Left renal pelvis (tissue), 4 donors: Measurements from ENCODE around the gene PTPRN. TPM values are rescaled to one million over a fixed set of nuclear protein-coding genes. Genes with fewer than 3 reads are reported as not detected.
"Not testable (repeated sequence)": the region's sequence is repeated elsewhere in the genome, so short reads cannot be mapped to it uniquely, and the experiment has no call there.

Experiments
- DNase-seq, 4 donors: peaks; one replicate each; pipeline ENCODE4 v3.0.0-alpha.2; 2013; ENCODE audit warnings: low read depth in 4 of 4, low spot score in 3 of 4
- polyA plus RNA-seq, 4 donors: library from polyadenylated mRNA; unstranded; fragments of 120-200 nt; gene quantifications; one replicate each; pipeline ENCODE4 v1.2.1, GENCODE V29; 2013; ENCODE audit not compliant: insufficient read length in 4 of 4

Gene PTPRN
- polyA plus RNA-seq, 4 donors, result 0.09 to 0.53 (median 0.20) TPM

DNA sequence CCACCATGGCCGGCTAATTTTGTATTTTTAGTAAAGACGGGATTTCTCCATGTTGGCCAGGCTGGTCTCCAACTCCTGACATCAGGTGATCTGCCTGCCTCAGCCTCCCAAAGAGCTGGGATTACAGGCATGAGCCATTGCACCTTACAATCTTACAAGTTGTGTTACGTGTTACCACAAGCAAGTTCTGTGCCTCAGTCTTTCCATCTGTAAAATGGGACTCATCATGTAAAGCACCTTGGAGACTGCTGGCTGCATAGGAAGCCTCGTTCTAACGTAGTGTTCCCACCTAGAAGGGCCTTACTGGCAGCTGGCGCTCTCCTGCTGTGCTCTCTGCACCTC, 20.0 kb downstream of the PTPRN start:
- no peak for DNase-seq

DNA sequence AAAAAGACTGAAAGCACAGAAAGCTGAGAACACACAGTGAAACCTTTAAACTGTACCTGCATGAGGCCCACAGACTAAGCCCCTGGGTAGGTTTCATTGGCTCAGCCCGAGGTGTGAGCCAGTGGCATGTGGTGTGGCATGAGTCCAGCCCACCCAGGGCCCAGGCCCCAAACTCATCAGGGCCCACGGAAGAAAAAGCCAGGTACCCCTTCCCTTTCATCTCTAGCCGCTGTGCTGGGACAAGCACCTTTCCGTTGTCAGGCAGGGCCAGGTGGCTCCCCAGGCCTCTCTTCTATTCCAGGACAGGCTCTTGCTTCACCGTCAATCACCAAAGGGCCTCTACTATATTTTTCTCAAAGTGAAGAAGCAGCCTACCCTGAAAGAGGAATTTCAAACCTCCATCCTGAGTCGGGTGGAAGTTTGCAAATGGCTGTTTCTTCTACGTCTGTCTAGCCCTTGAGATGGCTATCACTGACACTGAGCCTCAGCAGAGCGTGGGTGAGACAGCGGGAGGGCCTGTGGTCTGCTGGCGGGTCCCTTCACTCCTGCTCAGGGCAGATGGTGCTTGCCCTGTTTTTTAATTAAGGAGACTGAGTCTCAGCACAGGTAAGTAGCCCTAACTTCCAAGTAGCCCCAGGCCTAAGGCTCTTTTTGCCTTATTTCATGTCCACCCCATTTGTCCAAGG, 21.5 kb downstream of the PTPRN start:
- DNase-seq, result no peak

DNA sequence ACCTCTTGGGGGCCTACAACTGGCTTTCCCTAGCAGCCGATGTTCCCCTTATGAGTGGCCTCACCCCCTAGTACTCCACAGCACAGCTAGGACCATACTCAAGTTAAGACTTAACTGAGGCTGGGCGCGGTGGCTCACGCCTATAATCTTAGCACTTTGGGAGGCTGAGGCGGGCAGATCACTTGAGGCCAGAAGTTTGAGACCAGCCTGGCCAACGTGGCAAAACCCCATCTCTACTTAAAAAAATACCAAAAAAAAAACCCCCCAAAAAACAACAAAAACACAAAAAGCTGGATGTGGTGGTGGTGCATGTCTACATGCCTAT, 22.1 kb downstream of the PTPRN start:
- not testable (repeated sequence) for DNase-seq

- no peak for DNase-seq
Measured at GRCh38 chr2:219286436-219287115, 22.6 kb downstream of the PTPRN start.

GRCh38 chr2:219285894-219286425, 23.2 kb downstream of the PTPRN start:
- DNase-seq, result no peak

- no peak for DNase-seq
Measured at GRCh38 chr2:219285373-219285735, 23.8 kb downstream of the PTPRN start.

- DNase-seq, result no peak
Measured at GRCh38 chr2:219284501-219285372, 24.5 kb downstream of the PTPRN start.

DNA sequence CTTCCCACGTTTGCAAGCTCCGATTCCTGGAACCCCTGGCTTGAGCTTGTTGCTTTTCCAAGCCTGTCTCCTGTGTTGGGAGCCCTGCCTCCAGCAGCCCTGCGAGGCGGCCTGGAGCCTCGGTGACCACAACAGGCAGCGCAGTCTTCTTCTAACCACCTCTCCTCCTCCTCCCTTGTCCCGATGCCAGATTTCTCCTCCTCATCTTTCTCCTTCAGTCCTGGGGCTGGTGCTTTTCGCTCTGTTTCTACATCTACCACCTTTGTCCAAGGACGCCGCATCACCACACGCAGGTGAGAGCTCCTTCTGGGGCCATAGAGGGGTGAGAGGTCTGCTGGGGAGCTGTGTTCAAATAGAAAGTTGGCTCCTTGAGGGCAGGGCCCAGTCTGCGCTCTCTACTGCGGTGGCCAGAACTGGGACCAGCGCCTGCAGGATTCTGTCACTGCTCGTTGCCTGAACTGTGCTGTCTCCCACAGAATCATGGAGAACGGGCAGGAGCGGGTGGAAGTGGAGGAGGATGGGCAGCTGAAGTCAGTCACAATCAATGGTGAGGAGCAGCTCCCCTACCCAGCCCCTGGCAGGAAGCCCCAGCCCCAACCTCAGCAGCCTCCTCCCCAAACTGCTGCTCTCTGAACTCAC, 26.1 kb downstream of the PTPRN start:
- DNase-seq, result no peak

- no peak for DNase-seq
Measured at GRCh38 chr2:219282375-219282774, 26.8 kb downstream of the PTPRN start.

DNA sequence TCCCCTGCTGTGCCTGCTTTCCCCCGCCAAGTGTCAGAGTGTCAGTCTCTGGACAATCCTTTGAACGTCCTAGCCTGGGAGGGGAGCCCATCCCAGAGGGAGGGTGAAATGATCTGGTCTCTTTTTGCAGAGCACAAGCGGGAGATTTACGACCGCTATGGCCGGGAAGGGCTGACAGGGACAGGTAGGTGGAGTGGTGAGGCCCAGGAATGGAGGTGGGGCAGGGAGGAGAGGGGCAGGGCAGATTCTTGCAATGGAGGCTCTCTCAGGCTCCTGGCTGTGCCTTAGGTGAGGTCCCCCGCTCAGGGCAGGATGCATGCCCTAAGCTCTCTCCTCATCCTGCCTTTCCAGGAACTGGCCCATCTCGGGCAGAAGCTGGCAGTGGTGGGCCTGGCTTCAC, 27.6 kb downstream of the PTPRN start:
- DNase-seq, result no peak

DNA sequence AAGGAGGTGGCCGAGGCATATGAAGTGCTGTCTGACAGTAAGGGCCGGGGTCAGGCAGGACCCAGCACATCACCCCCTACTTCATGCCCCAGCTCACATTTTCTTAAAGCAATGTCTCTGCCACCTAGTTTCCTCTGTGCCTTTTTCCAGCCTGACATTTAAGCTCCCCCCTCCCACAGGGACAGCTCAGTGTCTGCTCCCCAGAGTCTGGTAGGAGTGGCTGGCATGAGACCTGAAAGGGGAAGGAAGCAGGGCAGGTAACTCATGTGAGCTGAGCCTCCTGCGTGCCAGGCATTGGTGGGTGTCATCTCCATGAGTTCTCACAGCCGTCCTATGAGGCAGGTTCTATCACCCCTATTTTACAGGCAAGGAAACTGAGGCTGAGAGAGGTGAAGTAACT, 28.6 kb downstream of the PTPRN start:
- no peak for DNase-seq

- DNase-seq, result no peak
Measured at GRCh38 chr2:219279916-219280516, 29.2 kb downstream of the PTPRN start.

DNA sequence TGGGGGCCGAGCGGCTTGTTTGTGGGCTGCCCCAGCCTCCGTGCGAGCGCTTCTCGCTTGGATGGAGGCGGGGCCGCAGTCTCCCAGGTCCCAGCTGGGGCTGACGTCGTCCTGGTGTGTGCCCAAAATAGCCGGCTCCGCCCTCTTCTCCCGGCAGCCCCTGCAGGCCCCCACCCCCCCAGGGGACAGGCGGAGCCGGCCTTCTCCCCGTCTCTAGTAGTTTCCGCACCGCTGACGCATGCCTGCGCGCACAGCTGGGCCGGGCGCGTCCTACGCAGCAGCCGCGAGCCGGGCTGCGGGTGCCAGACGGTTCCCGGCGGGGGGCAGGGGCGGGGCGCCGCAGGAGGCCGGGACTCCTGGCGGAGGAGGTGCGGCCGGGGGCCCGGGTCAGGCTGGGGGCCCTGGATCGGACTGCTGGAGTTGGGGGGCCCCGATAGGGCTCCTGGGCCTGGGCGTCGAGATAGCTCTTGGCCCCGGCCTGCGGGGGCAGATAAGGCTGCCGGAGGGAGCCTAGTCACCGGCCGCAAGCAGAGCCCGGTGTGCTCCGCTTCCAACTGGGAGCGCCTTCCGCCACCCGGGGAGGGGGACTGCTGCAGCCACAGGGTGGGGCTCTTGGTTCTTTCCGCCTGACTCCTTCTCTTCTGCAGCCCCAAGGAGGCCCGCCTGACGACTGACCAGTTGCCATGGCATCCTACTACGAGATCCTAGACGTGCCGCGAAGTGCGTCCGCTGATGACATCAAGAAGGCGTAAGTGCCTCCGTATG, 29.9 kb downstream of the PTPRN start, which contains the start of gene DNAJB2:
DNAJB2 (plus strand) TSS at position 216 of the 765 bp plus-strand sequence; CDS start at position 684, 468 bp downstream.
- peak; percentile 92 to 97 (median 95) for DNase-seq

GRCh38 chr2:219278655-219279150, 30.5 kb downstream of the PTPRN start:
- no peak for DNase-seq

DNA sequence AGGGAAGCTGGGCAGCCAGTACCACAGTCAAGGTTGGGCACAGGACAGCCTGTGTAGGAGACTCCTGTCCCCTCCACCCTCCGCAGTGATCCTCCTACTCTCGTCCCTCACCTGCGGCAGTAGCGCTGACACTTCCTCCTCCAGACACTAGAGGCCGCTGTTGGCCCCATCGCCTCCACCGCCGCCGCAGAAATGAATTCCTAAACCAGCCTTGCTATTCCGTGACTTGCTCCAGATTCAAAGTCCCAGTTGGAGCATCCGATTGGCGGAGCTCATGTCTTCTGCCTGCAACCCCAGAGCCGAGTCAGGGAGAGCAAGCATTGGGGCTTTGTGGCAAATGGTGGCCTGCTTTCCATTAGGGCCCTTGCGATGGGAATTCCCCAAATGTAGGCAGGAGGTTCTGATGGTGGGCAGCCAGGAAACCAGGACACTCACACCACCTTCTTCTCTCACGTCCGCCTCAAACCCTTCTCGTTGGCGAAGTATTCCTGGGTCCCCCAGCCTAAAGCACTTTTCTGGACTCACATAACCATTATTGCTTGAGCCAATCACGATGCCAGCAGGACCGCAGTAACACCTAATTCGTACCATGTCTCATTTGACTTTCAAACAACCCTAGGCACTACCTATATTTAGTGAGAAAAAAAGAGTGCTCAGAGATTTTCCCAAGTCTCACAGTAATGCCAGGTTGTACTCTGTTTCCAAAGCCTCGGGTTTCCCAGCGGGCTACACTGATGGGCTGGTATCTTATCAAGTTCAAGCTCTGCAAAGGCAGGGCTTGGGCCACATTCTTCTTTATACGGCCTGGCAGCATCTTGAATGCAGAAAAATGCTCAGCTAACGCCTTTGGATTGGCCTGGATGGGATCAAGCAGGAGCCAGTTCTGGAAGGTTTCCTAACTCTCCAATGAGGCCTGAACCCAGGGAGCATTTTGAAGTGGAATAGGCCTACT, 31.2 kb downstream of the PTPRN start:
- no peak for DNase-seq

GRCh38 chr2:219274361-219274921, 34.8 kb downstream of the PTPRN start:
- no peak for DNase-seq

DNA sequence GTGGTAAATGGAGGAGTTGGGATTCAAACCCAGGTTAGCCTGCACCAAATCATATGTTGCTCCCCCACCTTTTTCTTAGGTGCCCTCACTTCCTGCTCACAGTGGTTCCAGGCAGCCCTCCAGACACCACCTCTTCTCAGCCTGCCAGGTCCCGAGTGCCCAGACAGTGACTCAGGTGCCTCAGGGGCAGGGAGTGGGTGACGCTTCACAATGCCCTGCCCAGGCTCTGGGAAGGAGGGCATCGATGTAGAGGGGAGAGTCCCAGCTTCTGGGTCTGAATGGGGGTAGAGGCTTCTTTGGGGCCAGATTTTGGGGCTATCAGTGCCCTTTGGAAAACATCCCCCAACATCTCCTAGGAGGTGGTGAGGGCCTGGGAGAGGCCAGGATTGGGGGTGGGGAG, 35.3 kb downstream of the PTPRN start:
- DNase-seq, result no peak

DNA sequence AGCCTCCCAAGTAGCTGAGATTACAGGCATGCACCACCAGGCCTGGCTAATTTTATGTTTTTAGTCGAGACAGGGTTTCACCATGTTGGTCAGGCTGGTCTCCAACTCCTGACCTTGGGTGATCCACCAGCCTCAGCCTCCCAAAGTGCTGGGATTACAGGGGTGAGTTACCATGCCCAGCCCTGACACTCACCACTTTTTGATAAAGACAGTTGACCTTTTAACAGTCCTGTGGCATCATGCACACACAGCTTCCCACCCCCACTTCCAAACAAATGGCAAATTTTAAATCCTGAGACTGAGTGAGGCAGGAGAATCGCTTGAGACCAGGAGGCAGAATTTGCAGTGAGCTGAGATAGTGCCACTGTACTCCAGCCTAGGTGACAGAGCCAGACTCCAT, 36.2 kb downstream of the PTPRN start:
- no peak for DNase-seq
